ENCODE results near the gene FHIP1A. TPM values are rescaled to one million over a fixed set of nuclear protein-coding genes. Genes with fewer than 3 reads are reported as not detected.

The FHIP1A gene
- total and polyA plus RNA-seq, 2 of the 13 experiments (the other 11 are each of a cell fraction or from before 2014, with no cell fraction given): 4.1 to 6.2 TPM

DNA sequence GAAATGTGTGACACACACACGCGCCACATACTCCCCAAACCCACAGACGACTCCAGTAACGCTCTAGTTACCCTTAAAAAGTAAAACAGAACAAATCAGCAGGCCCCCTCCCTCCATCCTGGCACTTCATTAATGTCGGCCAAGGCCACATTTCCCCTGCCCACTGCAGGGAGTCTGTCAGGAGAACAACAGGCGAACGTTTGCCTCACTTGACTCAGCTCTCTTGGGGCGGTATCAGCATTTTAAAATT lies 671 bp upstream of the FHIP1A start (continued):
- TF ChIP-seq, protein P1, sequence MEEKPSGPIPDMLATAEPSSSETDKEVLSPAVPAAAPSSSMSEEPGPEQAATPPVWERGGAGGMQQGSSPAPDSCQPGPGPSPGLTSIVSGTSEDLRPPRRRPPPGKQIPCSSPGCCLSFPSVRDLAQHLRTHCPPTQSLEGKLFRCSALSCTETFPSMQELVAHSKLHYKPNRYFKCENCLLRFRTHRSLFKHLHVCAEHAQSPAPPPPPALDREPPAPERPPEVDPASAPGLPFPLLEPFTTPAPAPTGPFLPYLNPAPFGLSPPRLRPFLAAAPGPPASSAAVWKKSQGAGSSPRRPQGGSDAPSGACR (CRISPR knock-in tag; IDR thresholded peaks at IDR 0.05): 0 out of 2 replicates have a peak, but pooled peaks have one; percentile 23
- TF ChIP-seq ZNF230 (CRISPR knock-in tag; IDR thresholded peaks at IDR 0.05) (no peak), ELF1 (CRISPR knock-in tag; IDR thresholded peaks at IDR 0.05) (no peak), ZNF883 (CRISPR knock-in tag; IDR thresholded peaks at IDR 0.05; ENCODE audit: not compliant biosample characterization) (no peak), ZNF572 (CRISPR knock-in tag; IDR thresholded peaks at IDR 0.05) (0 out of 2 replicates have a peak, but pooled peaks have one; percentile 19), KLF12 (CRISPR knock-in tag; IDR thresholded peaks at IDR 0.05; ENCODE audit: borderline replicate concordance) (no peak), ZNF224 (CRISPR knock-in tag; IDR thresholded peaks at IDR 0.05) (no peak), ZNF607 (CRISPR knock-in tag; IDR thresholded peaks at IDR 0.05; ENCODE audit: borderline replicate concordance) (no peak), NCOA1 (CRISPR knock-in tag; IDR thresholded peaks at IDR 0.05) (0 out of 2 replicates have a peak, but pooled peaks have one; percentile 64), ZNF205 (CRISPR knock-in tag; IDR thresholded peaks at IDR 0.05) (no peak), HNRNPK (IDR thresholded peaks at IDR 0.05; ENCODE audit: low read depth, low read length, poor library complexity, severe bottlenecking) (no peak), ZNF549 (CRISPR knock-in tag; IDR thresholded peaks at IDR 0.05) (no peak), LCORL (IDR thresholded peaks at IDR 0.05) (no peak), LCORL (CRISPR knock-in tag; IDR thresholded peaks at IDR 0.05) (no peak; the same call in 1 of the 2 replicates), GATA4 (IDR thresholded peaks at IDR 0.05; ENCODE audit: borderline replicate concordance, low read depth) (no peak), MAFG (CRISPR knock-in tag; IDR thresholded peaks at IDR 0.05) (no peak), SAFB2 (CRISPR knock-in tag; IDR thresholded peaks at IDR 0.05; ENCODE audit: borderline replicate concordance, low read depth) (no peak), MED13 (CRISPR knock-in tag; IDR thresholded peaks at IDR 0.05) (no peak), ZNF772 (CRISPR knock-in tag; IDR thresholded peaks at IDR 0.05) (peak; percentile 34; the same call in 1 of the 2 replicates)
- TF ChIP-seq, protein P2, sequence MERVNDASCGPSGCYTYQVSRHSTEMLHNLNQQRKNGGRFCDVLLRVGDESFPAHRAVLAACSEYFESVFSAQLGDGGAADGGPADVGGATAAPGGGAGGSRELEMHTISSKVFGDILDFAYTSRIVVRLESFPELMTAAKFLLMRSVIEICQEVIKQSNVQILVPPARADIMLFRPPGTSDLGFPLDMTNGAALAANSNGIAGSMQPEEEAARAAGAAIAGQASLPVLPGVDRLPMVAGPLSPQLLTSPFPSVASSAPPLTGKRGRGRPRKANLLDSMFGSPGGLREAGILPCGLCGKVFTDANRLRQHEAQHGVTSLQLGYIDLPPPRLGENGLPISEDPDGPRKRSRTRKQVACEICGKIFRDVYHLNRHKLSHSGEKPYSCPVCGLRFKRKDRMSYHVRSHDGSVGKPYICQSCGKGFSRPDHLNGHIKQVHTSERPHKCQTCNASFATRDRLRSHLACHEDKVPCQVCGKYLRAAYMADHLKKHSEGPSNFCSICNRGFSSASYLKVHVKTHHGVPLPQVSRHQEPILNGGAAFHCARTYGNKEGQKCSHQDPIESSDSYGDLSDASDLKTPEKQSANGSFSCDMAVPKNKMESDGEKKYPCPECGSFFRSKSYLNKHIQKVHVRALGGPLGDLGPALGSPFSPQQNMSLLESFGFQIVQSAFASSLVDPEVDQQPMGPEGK (CRISPR knock-in tag; IDR thresholded peaks at IDR 0.05): no peak
- TF ChIP-seq, protein P3, sequence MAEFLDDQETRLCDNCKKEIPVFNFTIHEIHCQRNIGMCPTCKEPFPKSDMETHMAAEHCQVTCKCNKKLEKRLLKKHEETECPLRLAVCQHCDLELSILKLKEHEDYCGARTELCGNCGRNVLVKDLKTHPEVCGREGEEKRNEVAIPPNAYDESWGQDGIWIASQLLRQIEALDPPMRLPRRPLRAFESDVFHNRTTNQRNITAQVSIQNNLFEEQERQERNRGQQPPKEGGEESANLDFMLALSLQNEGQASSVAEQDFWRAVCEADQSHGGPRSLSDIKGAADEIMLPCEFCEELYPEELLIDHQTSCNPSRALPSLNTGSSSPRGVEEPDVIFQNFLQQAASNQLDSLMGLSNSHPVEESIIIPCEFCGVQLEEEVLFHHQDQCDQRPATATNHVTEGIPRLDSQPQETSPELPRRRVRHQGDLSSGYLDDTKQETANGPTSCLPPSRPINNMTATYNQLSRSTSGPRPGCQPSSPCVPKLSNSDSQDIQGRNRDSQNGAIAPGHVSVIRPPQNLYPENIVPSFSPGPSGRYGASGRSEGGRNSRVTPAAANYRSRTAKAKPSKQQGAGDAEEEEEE (CRISPR knock-in tag; IDR thresholded peaks at IDR 0.05; ENCODE audit: borderline replicate concordance): no peak
- TF ChIP-seq, protein P4, sequence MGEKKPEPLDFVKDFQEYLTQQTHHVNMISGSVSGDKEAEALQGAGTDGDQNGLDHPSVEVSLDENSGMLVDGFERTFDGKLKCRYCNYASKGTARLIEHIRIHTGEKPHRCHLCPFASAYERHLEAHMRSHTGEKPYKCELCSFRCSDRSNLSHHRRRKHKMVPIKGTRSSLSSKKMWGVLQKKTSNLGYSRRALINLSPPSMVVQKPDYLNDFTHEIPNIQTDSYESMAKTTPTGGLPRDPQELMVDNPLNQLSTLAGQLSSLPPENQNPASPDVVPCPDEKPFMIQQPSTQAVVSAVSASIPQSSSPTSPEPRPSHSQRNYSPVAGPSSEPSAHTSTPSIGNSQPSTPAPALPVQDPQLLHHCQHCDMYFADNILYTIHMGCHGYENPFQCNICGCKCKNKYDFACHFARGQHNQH (CRISPR knock-in tag; IDR thresholded peaks at IDR 0.05): peak; percentile 21; the same call in 1 of the 2 replicates
- TF ChIP-seq, protein P5, sequence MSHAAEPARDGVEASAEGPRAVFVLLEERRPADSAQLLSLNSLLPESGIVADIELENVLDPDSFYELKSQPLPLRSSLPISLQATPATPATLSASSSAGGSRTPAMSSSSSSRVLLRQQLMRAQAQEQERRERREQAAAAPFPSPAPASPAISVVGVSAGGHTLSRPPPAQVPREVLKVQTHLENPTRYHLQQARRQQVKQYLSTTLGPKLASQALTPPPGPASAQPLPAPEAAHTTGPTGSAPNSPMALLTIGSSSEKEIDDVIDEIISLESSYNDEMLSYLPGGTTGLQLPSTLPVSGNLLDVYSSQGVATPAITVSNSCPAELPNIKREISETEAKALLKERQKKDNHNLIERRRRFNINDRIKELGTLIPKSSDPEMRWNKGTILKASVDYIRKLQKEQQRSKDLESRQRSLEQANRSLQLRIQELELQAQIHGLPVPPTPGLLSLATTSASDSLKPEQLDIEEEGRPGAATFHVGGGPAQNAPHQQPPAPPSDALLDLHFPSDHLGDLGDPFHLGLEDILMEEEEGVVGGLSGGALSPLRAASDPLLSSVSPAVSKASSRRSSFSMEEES (CRISPR knock-in tag; IDR thresholded peaks at IDR 0.05): no peak
- TF ChIP-seq, protein P6, sequence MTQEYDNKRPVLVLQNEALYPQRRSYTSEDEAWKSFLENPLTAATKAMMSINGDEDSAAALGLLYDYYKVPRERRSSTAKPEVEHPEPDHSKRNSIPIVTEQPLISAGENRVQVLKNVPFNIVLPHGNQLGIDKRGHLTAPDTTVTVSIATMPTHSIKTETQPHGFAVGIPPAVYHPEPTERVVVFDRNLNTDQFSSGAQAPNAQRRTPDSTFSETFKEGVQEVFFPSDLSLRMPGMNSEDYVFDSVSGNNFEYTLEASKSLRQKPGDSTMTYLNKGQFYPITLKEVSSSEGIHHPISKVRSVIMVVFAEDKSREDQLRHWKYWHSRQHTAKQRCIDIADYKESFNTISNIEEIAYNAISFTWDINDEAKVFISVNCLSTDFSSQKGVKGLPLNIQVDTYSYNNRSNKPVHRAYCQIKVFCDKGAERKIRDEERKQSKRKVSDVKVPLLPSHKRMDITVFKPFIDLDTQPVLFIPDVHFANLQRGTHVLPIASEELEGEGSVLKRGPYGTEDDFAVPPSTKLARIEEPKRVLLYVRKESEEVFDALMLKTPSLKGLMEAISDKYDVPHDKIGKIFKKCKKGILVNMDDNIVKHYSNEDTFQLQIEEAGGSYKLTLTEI (CRISPR knock-in tag; conservative IDR thresholded peaks at IDR 0.05): no peak

Data from HepG2 (cell line).